Heart right ventricle (tissue), 16 donors: ENCODE measurements around the gene KMO. TPM values are rescaled to one million over a fixed set of nuclear protein-coding genes. Genes with fewer than 3 reads are reported as not detected.

Experiments used
- ATAC-seq, 8 donors: fragments of 200-7000 bp; cut with Tn5 transposase; one replicate each; pipeline ENCODE4 v1.9.1; 2020; ENCODE audit warnings: mild to moderate bottlenecking in 8 of 8, moderate library complexity in 8 of 8, moderate number of reproducible peaks in 1 of 8
- DNase-seq, 2 donors: peaks; one replicate each; pipeline ENCODE4 v3.0.0-alpha.2; 2020
- H3K27ac ChIP-seq, 10 donors: fragments of 200-600 bp; sonication (generic) in 2 of 10; one replicate each; pipeline versions ENCODE4 v1.5.0 to v1.8.0; 2020 to 2022; ENCODE audit warnings: mild to moderate bottlenecking in 3 of 10
- H3K27me3 ChIP-seq, 7 donors: fragments of 200-600 bp; one replicate each; pipeline ENCODE4 v1.8.0; 2021 to 2022; ENCODE audit warnings: mild to moderate bottlenecking in 2 of 7
- H3K36me3 ChIP-seq, 9 donors: fragments of 200-600 bp; sonication (generic) in 1 of 9; one replicate each; pipeline versions ENCODE4 v1.5.0 to v1.8.0; 2020 to 2022; ENCODE audit warnings: mild to moderate bottlenecking in 2 of 9
- H3K4me1 ChIP-seq, 9 donors: fragments of 200-600 bp; sonication (generic) in 1 of 9; one replicate each; pipeline versions ENCODE4 v1.5.0 to v1.8.0; 2020 to 2022; ENCODE audit warnings: mild to moderate bottlenecking in 4 of 9
- H3K4me3 ChIP-seq, 10 donors: fragments of 200-600 bp; sonication (generic) in 2 of 10; one replicate each; pipeline versions ENCODE4 v1.5.0 to v1.8.0; 2020 to 2022; ENCODE audit warnings: mild to moderate bottlenecking in 7 of 10, moderate library complexity in 2 of 10
- H3K9me3 ChIP-seq, 11 donors: fragments of 200-600 bp in 10 of 11; sonication (generic) in 2 of 11; one replicate each; pipeline versions ENCODE4 v1.5.0 to v1.8.0; 2013 to 2022; ENCODE audit warnings: mild to moderate bottlenecking in 2 of 11, control low read depth in 1 of 11, moderate library complexity in 1 of 11
- WGBS, 2 donors: extraction: QIAGEN DNeasy Blood & Tissue Kit; methylation state at CpG; one replicate each; pipeline ENCODE4 v1.1.7; 2013; ENCODE audit warnings: inconsistent platforms in 1 of 2; 5-methylcytosine and 5-hydroxymethylcytosine counted together
- intact Hi-C, 10 donors: fragments of 100-400 bp; cut with DNase I; formaldehyde crosslinking; loops; one replicate each; pipeline versions ENCODE4 v1.11.1 to v1.14.2; 2022
- polyA plus RNA-seq, 2 donors: library from polyadenylated mRNA; stranded (reverse); fragments of 200-250 nt; gene quantifications; one replicate each; pipeline ENCODE4 v1.2.3, GENCODE V29; 2013
- total RNA-seq, 10 donors: library from RNA; stranded (reverse); fragmentation: NEBNext Ultra II Directional in 3 of 10; extraction: Animal tissue kit (Norgen Biotek cat#: 25700) in 3 of 10; gene quantifications; one replicate each; pipeline versions ENCODE4 v1.2.1 to v1.2.4, GENCODE V29; 2021 to 2023
- TF ChIP-seq, protein P1 (sequence below), 9 donors: fragments of 200-600 bp; sonication (generic) in 2 of 9; IDR thresholded peaks; one replicate each; pipeline versions ENCODE4 v1.5.0 to v1.8.0; 2021 to 2022; ENCODE audit warnings: antibody characterized with exemption in 9 of 9, mild to moderate bottlenecking in 5 of 9, moderate library complexity in 1 of 9
- donor health status: Arrhythmogenic right ventricular cardiomyopathy.
- donor health status: ischemic (EF 13 %, LVEDD 7.1; RV severe dilation, severe dysfunction).
- donor health status: healthy with polysubstance abuse.
- donor health status: DM: no; HTN: yes; CAD: no.
- donor health status: DM: no; HTN: no; CAD: no.
- donor health status: ischemic (EF 25% LVEDD 6.9; RV normal size, moderate dysfunction).
- donor health status: ischemic (EF 25% LVEDD 5.7; RV mildly dilated, moderate dysfunction).
- donor health status: healthy.
- donor health status: DM: yes; HTN: yes; CAD: no.
- donor health status: Ischemic cardiomyopathy.
- donor health status: ischemic (EF 35%, LVEDD 5.7; RV mildly dilated, moderate dysfunction).
- donor health status: nonischemic (EF 11% LVEDD 7.7; RV severe dilation, severe dysfunction).
- donor health status: DM: yes; HTN: yes; CAD: no.
- donor health status: PGD.
- donor health status: ischemic (EF 29% LVEDD 5.4; RV normal size, mild dysfunction).
- donor health status: nonischemic (EF 23%, LVEDD 6.1; RV moderate dilation, normal function).

Gene KMO
- total and polyA plus RNA-seq, 12 donors, result 0.05 to 1.4 (median 0.29) TPM; not detected in 4

DNA sequence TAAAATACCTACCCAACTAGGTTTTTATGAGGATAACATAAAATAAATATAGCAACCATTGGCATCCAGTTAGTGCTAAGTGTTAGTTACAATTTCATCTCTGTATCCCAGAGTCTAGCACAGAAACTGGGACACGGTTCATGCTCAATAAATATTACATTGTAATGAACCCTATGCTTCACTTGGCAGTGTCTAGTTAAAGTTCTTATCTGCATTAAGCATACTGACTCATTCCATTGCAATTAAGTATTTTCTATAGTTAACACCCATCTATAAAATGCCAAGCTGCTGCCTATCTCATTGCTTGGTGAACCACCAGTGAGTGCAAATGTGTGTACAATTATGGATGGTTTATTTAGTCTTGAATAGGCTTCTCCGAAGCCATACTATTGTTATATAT, 92.8 kb downstream of the KMO start:
- TF ChIP-seq, protein P1, sequence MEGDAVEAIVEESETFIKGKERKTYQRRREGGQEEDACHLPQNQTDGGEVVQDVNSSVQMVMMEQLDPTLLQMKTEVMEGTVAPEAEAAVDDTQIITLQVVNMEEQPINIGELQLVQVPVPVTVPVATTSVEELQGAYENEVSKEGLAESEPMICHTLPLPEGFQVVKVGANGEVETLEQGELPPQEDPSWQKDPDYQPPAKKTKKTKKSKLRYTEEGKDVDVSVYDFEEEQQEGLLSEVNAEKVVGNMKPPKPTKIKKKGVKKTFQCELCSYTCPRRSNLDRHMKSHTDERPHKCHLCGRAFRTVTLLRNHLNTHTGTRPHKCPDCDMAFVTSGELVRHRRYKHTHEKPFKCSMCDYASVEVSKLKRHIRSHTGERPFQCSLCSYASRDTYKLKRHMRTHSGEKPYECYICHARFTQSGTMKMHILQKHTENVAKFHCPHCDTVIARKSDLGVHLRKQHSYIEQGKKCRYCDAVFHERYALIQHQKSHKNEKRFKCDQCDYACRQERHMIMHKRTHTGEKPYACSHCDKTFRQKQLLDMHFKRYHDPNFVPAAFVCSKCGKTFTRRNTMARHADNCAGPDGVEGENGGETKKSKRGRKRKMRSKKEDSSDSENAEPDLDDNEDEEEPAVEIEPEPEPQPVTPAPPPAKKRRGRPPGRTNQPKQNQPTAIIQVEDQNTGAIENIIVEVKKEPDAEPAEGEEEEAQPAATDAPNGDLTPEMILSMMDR (IDR thresholded peaks at IDR 0.05), result no peak
- Histone ChIP-seq H3K4me3 (no peak overlapping the region), H3K27me3 (no peaks in the 10 kb centered on the region), H3K36me3 (no peaks in the 10 kb centered on the region), H3K27ac (no peak overlapping the region), H3K4me1 (peaks cover 0 to 14% (median 2%) of the 10 kb centered on the region in 9 donors), H3K9me3 (no peaks in the 10 kb centered on the region)
- intact Hi-C loops, result loop anchor here in 5 of 10 donors (5.0 to 10.0 kb wide), 2 partner anchors 90 to 93 kb away; partner anchors contain the start of gene KMO (in 5 of the 5)
- 73 to 77% methylated on average over 2 of the region's 2 CpGs for WGBS, 2 donors
- no peak for ATAC-seq
- DNase-seq, result no peak

DNA sequence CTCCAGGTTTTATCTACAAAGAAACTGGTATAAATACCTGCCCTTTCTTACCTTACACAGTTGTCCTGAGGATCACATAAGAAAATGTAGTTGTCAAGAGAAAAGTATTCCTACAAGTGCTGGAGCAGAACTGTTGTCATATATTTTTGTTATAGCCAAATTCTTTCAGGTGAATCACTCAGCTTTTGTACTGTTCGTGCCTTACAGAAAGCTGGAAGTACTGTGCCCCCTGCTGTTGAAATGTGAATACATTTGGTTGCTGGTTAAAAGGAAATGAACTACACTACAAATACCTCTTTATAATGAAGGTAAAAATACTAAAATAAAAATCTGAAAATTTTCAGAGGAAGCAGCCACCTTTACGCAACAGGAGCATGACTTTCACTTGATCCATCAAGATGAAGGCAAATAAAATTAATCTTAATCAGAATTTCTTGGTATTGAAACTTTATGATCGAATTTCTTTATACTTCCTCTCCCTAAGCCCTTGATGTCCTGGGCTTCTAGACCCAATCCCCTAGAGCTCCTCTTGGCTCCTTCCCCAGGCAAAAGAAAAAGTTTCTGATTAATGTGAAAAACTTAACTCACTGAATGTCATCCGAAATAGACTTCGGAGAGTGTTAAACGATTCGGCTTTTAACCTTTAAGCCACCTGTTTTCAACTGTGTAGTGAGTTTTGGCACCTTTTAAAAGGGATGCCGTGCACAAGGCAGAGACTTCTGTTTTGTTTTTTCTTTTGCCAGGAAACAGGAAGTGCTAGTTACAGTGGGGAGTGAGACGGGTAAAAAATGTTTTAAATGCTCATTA, 95.5 kb downstream of the KMO start:
- Histone ChIP-seq H3K9me3 (no peaks in the 10 kb centered on the region), H3K4me3 (peak overlapping the region in 1 of 10 donors; percentile 19), H3K4me1 (peaks cover 0 to 13% (median 2%) of the 10 kb centered on the region in 9 donors), H3K36me3 (peaks cover 0 to 6% (median 0%) of the 10 kb centered on the region in 9 donors), H3K27me3 (no peaks in the 10 kb centered on the region), H3K27ac (no peak overlapping the region)
- ATAC-seq (peak in 1 of 8 donors; percentile 31), DNase-seq (no peak)
- 28 to 42% methylated on average over 9 of the region's 9 CpGs for WGBS, 2 donors
- TF ChIP-seq, protein P1 (IDR thresholded peaks at IDR 0.05), result peak in 8 of 9 donors; percentile 7 to 67 (median 56)
- intact Hi-C loops, result loop anchor here in 6 of 10 donors (1.0 to 10.0 kb wide), 3 partner anchors 93 to 96 kb away; partner anchors contain the start of gene KMO (in 5 of the 6)

DNA sequence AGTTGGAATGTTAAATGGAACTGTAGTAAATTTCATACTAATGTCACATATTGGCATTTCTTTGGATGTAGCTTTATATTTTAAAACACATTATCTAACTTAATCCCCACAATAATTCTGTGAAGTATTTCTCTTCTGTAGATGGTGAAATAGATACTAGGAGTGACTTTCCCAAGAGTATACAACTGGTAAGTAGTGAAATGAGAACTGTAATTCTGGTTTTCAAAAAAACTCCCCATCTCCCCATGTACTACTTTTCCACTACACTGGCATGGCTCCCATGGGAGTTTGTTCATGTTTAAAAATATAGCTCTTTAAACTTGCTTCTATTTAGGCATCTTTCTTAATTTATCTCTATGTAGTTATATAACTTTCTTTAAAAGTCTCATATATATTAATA, 97.8 kb downstream of the KMO start:
- no peak for ATAC-seq
- TF ChIP-seq, protein P1 (IDR thresholded peaks at IDR 0.05), result no peak
- no peak overlapping the region for H3K27ac ChIP-seq
- intact Hi-C loops, result no loop called here
- peaks cover 0 to 13% (median 2%) of the 10 kb centered on the region in 9 donors for H3K4me1 ChIP-seq
- H3K9me3 ChIP-seq, result no peaks in the 10 kb centered on the region
- no peaks in the 10 kb centered on the region for H3K27me3 ChIP-seq
- no peak for DNase-seq
- H3K36me3 ChIP-seq, result peaks cover 0 to 18% (median 0%) of the 10 kb centered on the region in 9 donors
- H3K4me3 ChIP-seq, result no peak overlapping the region

DNA sequence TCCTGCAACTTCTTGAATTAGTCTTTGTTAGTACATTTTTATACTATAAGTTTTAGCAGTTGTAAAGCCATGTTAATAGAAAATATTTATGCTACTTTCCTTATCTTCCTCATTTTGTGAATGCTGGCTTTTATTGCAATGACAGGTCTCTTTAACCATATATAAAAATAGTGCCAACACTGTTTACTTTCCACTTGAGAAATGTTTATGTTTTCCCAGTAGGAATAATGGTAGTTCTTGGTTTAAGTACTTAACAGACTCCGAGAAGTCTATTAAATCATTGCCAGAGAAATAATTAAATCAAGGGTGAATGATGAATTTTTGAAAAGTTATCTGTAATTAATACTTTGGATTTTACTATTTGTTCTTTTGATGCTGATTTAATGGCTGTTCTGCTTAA, 98.3 kb downstream of the KMO start:
- Histone ChIP-seq H3K4me3 (no peak overlapping the region), H3K9me3 (no peaks in the 10 kb centered on the region), H3K27ac (no peak overlapping the region), H3K4me1 (peaks cover 0 to 13% (median 0%) of the 10 kb centered on the region in 9 donors), H3K36me3 (peaks cover 0 to 23% (median 0%) of the 10 kb centered on the region in 9 donors), H3K27me3 (no peaks in the 10 kb centered on the region)
- DNase-seq (no peak), ATAC-seq (no peak)
- intact Hi-C loops, result no loop called here
- 89 to 95% methylated on average over 1 of the region's 1 CpG for WGBS, 2 donors
- TF ChIP-seq, protein P1 (IDR thresholded peaks at IDR 0.05), result no peak
